Measurements from ENCODE around the gene MCIDAS. TPM values are rescaled to one million over a fixed set of nuclear protein-coding genes. Genes with fewer than 3 reads are reported as not detected.

The MCIDAS gene
- total RNA-seq, 1 donor from 2014 or later = not detected

DNA sequence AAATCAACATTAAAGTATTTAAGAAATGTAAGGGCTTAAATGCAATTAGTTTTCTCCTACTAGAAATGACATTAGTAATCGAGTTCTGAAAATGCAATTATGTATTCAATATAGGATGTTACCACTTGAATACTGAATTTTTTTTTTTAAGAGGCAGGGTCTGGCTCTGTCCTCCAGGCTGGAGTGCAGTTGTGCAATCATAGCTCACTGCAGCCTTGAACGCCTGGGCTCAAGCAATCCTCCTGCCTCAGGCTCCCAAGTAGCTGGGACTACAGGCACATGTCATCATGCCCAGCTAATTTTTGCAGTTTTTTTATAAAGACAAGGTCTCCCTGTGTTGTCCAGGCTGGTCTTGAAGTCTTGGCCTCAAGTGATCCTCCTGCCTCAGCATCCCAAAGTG is 55.6 kb downstream of the MCIDAS start:
- DNase-seq (ENCODE audit: low read depth) = no peak

MicroRNA genes within 50 kb of the gene (microRNA counts, 767-probe panel; counts per million panel counts)
- not detected for microRNA hsa-miR-449a
- microRNA hsa-miR-449b-5p = not detected
- microRNA hsa-miR-449c-5p = not detected

Small RNA genes lying within 50 kb of the gene (microRNA-seq; reads per million reads assigned to microRNA genes)
- gene MIR449A (4.7 reads per million, percentile 21 among the genes with 10 or more reads in this experiment), gene MIR449B (not detected), gene MIR449C (not detected)

Other genes starting within 250 kb of the MCIDAS start
- gene ESM1, start 241.7 kb downstream of the MCIDAS start, total RNA-seq = not detected in 2 replicates
- not detected in 2 replicates for gene GZMK, start 203.1 kb downstream of the MCIDAS start, total RNA-seq
- gene GZMA, start 124.7 kb downstream of the MCIDAS start, total RNA-seq = not detected in 2 replicates
- gene GPX8, start 67.1 kb downstream of the MCIDAS start, total RNA-seq = 83.7 and 90.6 TPM in 2 replicates
- gene CDC20B, start 54.1 kb downstream of the MCIDAS start, total RNA-seq = not detected in 2 replicates
- 2.3 and 2.6 TPM in 2 replicates for gene CCNO, start 6.3 kb upstream of the MCIDAS start, total RNA-seq
- 33.4 and 44.3 TPM in 2 replicates for gene DHX29, start 80.4 kb upstream of the MCIDAS start, total RNA-seq
- gene MTREX, start 80.7 kb upstream of the MCIDAS start, total RNA-seq = 87.7 and 97.1 TPM in 2 replicates

Measured in myocyte (in vitro differentiated cells).